Measurements from ENCODE around the gene SEPTIN11. TPM values are rescaled to one million over a fixed set of nuclear protein-coding genes. Genes with fewer than 3 reads are reported as not detected.

Gene SEPTIN11
- total RNA-seq, 1 donor from 2014 or later: 41.5 TPM

GRCh38 chr4:76972306-76972705 is 22.8 kb downstream of the SEPTIN11 start:
- DNase-seq (ENCODE audit: low spot score): no peak
- intact Hi-C loops (cut with DNase I): no loop called here

DNA sequence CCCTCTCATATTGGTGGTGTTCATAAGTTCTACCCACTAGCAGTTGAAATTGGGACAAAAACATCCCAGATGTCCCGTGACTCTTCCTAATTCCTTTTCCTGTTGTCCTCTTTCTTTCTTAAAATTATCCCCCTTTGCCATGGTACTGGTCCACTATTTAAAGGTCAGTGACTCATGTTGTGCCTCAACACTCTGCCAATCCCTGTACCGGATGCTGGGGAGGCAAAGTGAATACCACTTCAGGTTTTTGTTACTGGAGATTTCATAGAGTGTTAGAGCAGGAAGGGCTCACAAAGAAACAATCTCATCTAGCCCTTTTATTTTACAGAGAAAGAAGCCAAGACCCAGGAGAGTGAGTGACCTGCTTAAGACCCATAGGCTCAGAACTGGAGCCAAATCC is 24.6 kb downstream of the SEPTIN11 start:
- DNase-seq (ENCODE audit: low spot score): no peak
- intact Hi-C loops (cut with DNase I): no loop called here

DNA sequence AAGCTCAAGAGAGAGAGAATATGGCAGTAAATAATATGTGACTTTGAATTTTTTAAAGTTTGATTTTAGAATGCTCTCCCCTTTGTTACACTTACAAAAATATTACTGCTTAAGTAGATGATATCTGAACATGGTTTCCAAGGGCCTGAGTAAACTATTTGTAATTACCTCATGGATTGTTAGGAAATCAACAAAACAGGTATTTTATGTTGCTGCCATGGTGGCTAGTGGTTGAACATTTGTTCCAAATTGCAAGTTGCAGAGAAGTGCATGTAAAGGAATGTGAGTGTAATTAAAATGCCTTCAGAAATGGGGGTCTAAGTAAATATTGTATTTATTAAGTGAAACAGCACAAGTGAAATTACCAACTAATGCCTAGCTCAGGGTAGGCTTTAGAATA is 27.6 kb downstream of the SEPTIN11 start:
- DNase-seq (ENCODE audit: low spot score): no peak
- intact Hi-C loops (cut with DNase I): no loop called here

GRCh38 chr4:76977736-76978350 is 28.3 kb downstream of the SEPTIN11 start:
- intact Hi-C loops (cut with DNase I): no loop called here
- no peak for DNase-seq (ENCODE audit: low spot score)

DNA sequence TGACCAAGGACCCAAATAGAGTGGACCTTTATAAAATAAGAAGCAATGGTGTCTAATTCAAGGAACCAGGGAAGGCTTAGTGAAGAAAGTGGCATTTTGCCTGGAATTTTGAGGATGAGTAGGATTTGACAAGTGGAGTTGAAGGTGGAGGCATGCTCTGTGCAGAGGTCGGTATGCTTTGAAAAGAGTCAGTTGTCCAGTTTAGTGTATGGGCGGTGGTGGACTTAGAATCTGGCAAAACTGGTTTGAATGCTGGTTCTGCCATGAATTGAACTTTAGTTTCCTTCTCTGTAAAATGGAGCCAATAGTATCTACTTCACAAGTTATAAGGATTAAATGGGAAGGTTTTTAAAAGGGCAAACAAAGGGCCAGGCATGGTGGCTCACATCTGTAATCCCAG is 29.7 kb downstream of the SEPTIN11 start:
- DNase-seq (ENCODE audit: low spot score): no peak
- intact Hi-C loops (cut with DNase I): no loop called here

GRCh38 chr4:76980261-76980660 is 30.7 kb downstream of the SEPTIN11 start:
- intact Hi-C loops (cut with DNase I): no loop called here
- DNase-seq (ENCODE audit: low spot score): no peak

DNA sequence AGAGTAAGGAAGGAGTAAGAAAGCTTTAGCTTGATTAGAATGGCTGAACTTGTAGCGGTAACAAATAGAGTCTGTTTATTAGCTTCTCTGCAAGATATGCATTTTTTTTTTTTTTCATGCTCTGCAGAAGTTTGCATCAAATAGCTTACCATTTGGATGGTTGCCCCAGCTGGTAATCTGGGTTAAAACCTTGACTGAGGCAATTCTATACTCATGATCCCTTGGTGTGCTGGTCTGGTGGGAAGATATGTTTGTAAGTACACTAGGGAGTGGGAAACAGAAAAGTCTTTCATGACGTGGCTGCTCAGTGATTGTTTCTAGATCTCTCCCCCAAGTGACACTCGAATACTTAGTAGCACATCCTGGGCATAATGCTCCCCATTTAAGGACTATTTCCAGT is 32.1 kb downstream of the SEPTIN11 start:
- intact Hi-C loops (cut with DNase I): no loop called here
- DNase-seq (ENCODE audit: low spot score): no peak

GRCh38 chr4:76982638-76983584 is 33.4 kb downstream of the SEPTIN11 start:
- intact Hi-C loops (cut with DNase I): no loop called here
- DNase-seq (ENCODE audit: low spot score): no peak

- intact Hi-C loops (cut with DNase I): no loop called here
Observed at GRCh38 chr4:76984127-76984526, 34.6 kb downstream of the SEPTIN11 start.

DNA sequence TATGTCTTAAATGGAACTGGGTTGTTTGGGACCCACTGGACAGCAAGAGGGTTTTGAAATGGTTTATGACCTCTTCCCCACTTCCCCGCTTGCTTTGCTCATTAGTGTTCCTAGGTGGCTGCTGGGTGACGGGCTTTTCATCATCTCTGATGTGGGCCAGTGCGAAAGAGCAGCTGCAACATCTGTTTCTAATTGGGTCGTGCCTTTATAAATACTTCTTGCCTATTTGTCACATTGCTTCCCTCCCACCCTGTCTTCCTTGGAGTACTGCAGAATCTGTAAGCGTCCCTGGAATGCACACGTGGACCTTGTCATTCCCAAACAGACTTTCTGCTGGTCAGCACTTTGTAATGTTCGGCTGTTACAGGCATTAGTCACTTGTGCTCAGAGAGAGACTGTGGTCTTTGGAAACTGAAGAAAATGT is 35.2 kb downstream of the SEPTIN11 start:
- no peak for DNase-seq (ENCODE audit: low spot score)
- intact Hi-C loops (cut with DNase I): loop anchor here (5.0 kb wide), 1 partner anchor 37 kb away; the partner anchor contains the start of gene SEPTIN11

More at GRCh38 chr4:76984127-76984526, 34.6 kb downstream of the SEPTIN11 start:
- DNase-seq (ENCODE audit: low spot score): no peak

- DNase-seq (ENCODE audit: low spot score): no peak
- intact Hi-C loops (cut with DNase I): loop anchor here (5.0 kb wide), 1 partner anchor 40 kb away; the partner anchor contains the start of gene SEPTIN11
Observed at GRCh38 chr4:76987153-76987591, 37.6 kb downstream of the SEPTIN11 start.

DNA sequence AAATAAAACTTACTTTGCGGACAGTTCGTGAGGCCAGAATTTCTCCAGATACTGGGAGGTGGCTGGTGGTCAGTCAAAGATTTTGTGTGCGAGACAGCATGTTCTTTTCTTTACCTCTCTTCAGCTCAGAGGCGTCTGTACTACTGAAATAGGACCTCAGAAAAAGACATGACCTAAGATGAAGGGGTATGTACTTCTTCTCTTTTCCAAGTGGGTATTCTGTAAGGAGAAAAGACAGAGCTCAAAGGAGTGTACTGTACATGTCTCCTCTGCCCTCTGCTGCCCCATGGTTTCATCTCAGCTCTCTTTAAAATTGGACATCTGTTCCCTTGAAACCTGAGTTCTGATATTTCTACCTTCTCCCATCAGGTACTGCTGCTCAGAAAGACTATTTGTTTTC is 38.1 kb downstream of the SEPTIN11 start:
- no peak for DNase-seq (ENCODE audit: low spot score)
- intact Hi-C loops (cut with DNase I): loop anchor here (5.0 kb wide), 1 partner anchor 40 kb away; the partner anchor contains the start of gene SEPTIN11

- no peak for DNase-seq (ENCODE audit: low spot score)
Observed at GRCh38 chr4:76989391-76990061, 40.0 kb downstream of the SEPTIN11 start.

DNA sequence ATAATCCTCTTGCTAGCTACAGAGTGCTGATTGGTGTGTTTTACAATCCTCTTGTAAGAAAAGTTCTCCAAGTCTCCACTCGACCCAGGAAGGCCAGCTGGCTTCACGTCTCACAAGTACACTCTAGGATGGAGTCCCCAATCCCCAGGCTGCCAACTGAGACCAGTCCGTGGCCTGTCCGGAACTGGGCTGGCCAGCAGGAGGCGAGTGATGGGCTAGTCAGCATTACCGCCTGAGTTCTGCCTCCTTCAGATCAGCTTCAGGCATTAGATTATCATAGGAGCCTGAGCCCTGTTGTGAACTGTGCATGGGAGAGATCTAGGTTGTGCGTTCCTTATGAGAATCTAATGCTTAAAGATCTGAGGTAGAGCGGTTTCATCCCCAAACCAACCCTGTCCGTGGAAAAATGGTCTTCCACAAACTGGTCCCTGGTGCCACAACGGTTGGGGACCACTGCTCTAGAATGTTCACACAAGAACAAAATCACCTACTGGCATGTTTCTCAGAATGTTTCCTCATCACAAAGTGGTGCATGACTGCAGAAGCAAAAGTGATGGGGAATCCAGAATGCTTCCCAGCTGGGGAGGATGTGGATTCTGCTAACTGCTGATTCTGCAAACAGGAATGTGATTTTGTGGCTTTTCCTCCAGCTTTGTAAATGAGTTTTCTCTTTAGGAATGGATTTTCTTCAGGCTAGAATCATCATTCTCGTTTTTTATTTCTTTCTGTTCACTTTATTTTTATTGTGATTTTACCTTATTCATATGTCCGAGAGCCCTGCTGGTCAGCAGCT is 40.9 kb downstream of the SEPTIN11 start:
- DNase-seq (ENCODE audit: low spot score): no peak
- intact Hi-C loops (cut with DNase I): no loop called here

More at GRCh38 chr4:76989391-76990061, 40.0 kb downstream of the SEPTIN11 start:
- intact Hi-C loops (cut with DNase I): loop anchor here (5.0 kb wide), 1 partner anchor 42 kb away; the partner anchor contains the start of gene SEPTIN11

- no peak for DNase-seq (ENCODE audit: low spot score)
- intact Hi-C loops (cut with DNase I): no loop called here
Observed at GRCh38 chr4:76991161-76991660, 41.7 kb downstream of the SEPTIN11 start.

GRCh38 chr4:76993787-76994641 is 44.5 kb downstream of the SEPTIN11 start:
- intact Hi-C loops (cut with DNase I): no loop called here
- no peak for DNase-seq (ENCODE audit: low spot score)

DNA sequence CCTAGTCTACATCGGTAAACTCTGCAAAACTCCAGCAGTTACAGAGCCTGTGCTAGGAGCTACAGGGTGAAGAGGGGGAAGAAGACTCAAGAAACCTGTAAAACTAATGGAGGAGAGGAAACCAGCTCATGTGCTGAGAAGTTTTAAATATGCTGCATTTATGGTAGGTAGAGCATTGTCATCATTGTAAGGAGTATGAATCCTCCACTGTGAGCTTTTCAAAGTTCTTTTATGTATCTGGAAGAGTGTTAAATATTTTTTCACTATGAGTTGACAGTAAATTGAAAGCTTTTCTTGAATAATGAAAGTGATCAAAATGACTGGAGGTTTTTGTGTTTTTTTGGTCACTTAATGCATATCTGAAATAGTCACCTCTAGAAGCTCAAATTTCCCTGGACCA is 46.2 kb downstream of the SEPTIN11 start:
- no peak for DNase-seq (ENCODE audit: low spot score)
- intact Hi-C loops (cut with DNase I): no loop called here

GRCh38 chr4:76996445-76996844 is 46.9 kb downstream of the SEPTIN11 start:
- intact Hi-C loops (cut with DNase I): no loop called here
- DNase-seq (ENCODE audit: low spot score): no peak

Data from cardiac septum (tissue), 1 donor.